Fibroblast of skin of back (primary cell): ENCODE measurements around the gene ATF1.
"Not testable (repeated sequence)": the region's sequence is repeated elsewhere in the genome, so short reads cannot be mapped to it uniquely, and the experiment has no call there.

Experiments
- DNase-seq: peaks from one replicate; pipeline ENCODE4 v3.0.0-alpha.2; 2013

ATF1 gene

GRCh38 chr12:50868881-50869280, 105.0 kb downstream of the ATF1 start:
- DNase-seq = not testable (repeated sequence)
